SK-N-SH (cell line): Measurements from ENCODE around the gene P2RY14. TPM values are rescaled to one million over a fixed set of nuclear protein-coding genes. Genes with fewer than 3 reads are reported as not detected.

Experiments
- CTCF ChIA-PET: fragments of 300-600, 350-600 bp; formaldehyde crosslinking; extraction: SDS; loops from one replicate; lab custom pipeline; 2021; lab: Yijun Ruan, JAX
- POLR2A ChIA-PET: fragments of 350-600 bp; sonication (Branson Sonifier 250); formaldehyde crosslinking; extraction: SDS; loops from one replicate; lab custom pipeline; 2020; ENCODE audit warnings: antibody characterized with exemption, inconsistent platforms; lab: Yijun Ruan, JAX
- DNase-seq: peaks from one replicate; pipeline ENCODE4 v3.0.0; 2012
- H2AFZ ChIP-seq: fragments of 200-600 bp; sonication (generic); 2 replicates; pipeline ENCODE4 v1.8.1; 2016; ENCODE audit warnings: antibody characterized with exemption, mild to moderate bottlenecking, low read depth
- H3F3A ChIP-seq: fragments of 200-600 bp; sonication (generic); replicated peaks from 2 replicates; pipeline ENCODE3; 2016; ENCODE audit warnings: antibody characterized with exemption, mild to moderate bottlenecking; ENCODE audit not compliant: insufficient read depth
- H3K27ac ChIP-seq, 2 experiments: fragments of 200-500 bp in 1 of 2; fragments of 200-600 bp in 1 of 2; sonication (Bioruptor generic) in 1 of 2; sonication (generic), shearing (Covaris generic) in 1 of 2; 2 replicates each; pipeline versions ENCODE4 v1.5.1 to v1.6.1; 2014 to 2016; ENCODE audit warnings: low read depth in 2 of 2, inconsistent platforms in 1 of 2, low read length in 1 of 2, mild to moderate bottlenecking in 1 of 2, mixed read lengths in 1 of 2
- H3K27me3 ChIP-seq: fragments of 200-600 bp; sonication (generic), shearing (Covaris generic); 2 replicates; pipeline ENCODE4 v1.6.1; 2016; ENCODE audit warnings: mixed run types; ENCODE audit not compliant: insufficient read depth
- H3K36me3 ChIP-seq, 2 experiments: fragments of 200-500 bp in 1 of 2; fragments of 200-600 bp in 1 of 2; sonication (Bioruptor generic) in 1 of 2; sonication (generic) in 1 of 2; replicated peaks in 1 of 2; 2 replicates each; pipeline versions ENCODE3 to v1.5.1; 2014 to 2016; ENCODE audit warnings: low read length in 1 of 2, mild to moderate bottlenecking in 1 of 2; ENCODE audit not compliant: insufficient read depth in 2 of 2, control insufficient read depth in 1 of 2
- H3K4me1 ChIP-seq, 2 experiments: fragments of 200-500 bp in 1 of 2; fragments of 200-600 bp in 1 of 2; sonication (Bioruptor generic) in 1 of 2; sonication (generic), shearing (Covaris generic) in 1 of 2; 2 replicates each; pipeline versions ENCODE4 v1.5.1 to v1.6.1; 2014 to 2016; ENCODE audit warnings: low read depth in 1 of 2, low read length in 1 of 2, mixed run types in 1 of 2; ENCODE audit not compliant: insufficient read depth in 2 of 2, control insufficient read depth in 1 of 2
- H3K4me2 ChIP-seq: fragments of 200-600 bp; sonication (generic), shearing (Covaris generic); 2 replicates; pipeline ENCODE4 v1.6.1; 2017; ENCODE audit warnings: mixed run types
- H3K4me3 ChIP-seq, 2 experiments: fragments of 200-500 bp in 1 of 2; fragments of 200-600 bp in 1 of 2; sonication (Bioruptor generic) in 1 of 2; sonication (generic), shearing (Covaris generic) in 1 of 2; 2 replicates each; pipeline versions ENCODE4 v1.5.1 to v1.8.1; 2014 to 2016; ENCODE audit warnings: low read depth in 2 of 2, inconsistent platforms in 1 of 2, low read length in 1 of 2, mild to moderate bottlenecking in 1 of 2, mixed read lengths in 1 of 2, moderate library complexity in 1 of 2
- H3K79me2 ChIP-seq: fragments of 200-600 bp; sonication (generic); 2 replicates; pipeline ENCODE4 v1.8.1; 2017; ENCODE audit warnings: mild to moderate bottlenecking; ENCODE audit not compliant: insufficient read depth
- H3K9ac ChIP-seq: fragments of 200-600 bp; sonication (generic); 2 replicates; pipeline ENCODE4 v1.6.1; 2017; ENCODE audit warnings: mixed run types
- H3K9me2 ChIP-seq: fragments of 200-600 bp; sonication (generic); 2 replicates; pipeline ENCODE4 v1.6.1; 2017; ENCODE audit warnings: mixed run types
- H3K9me3 ChIP-seq: fragments of 200-600 bp; sonication (generic); 2 replicates; pipeline ENCODE4 v1.6.1; 2017; ENCODE audit warnings: mixed run types, mild to moderate bottlenecking, moderate library complexity
- H4K20me1 ChIP-seq: fragments of 200-600 bp; sonication (generic); 2 replicates; pipeline ENCODE4 v1.6.1; 2017; ENCODE audit warnings: mild to moderate bottlenecking, mixed run types; ENCODE audit not compliant: insufficient read depth
- CHD2 ChIP-seq: fragments of 150-350 bp; IDR thresholded peaks from 2 replicates; pipeline ENCODE4 v1.6.1; 2018; ENCODE audit warnings: low read length; ENCODE audit not compliant: partially characterized antibody
- CTCF ChIP-seq: fragments of 200-600 bp; sonication (generic); IDR thresholded peaks from 2 replicates; pipeline ENCODE4 v1.6.1; 2017; ENCODE audit warnings: antibody characterized with exemption, mild to moderate bottlenecking, moderate library complexity
- ELF1 ChIP-seq: IDR thresholded peaks from 2 replicates; pipeline ENCODE4 v1.4.0; 2012
- EP300 ChIP-seq, 2 experiments: IDR thresholded peaks; 2 replicates each; pipeline versions ENCODE4 v1.4.0 to v1.6.1; 2012; ENCODE audit warnings: borderline replicate concordance in 1 of 2, low read depth in 1 of 2, low read length in 1 of 2
- EZH2phosphoT487 ChIP-seq: fragments of 200-600 bp; sonication (generic); IDR thresholded peaks from 2 replicates; pipeline ENCODE4 v1.6.1; 2017; ENCODE audit warnings: low read depth, mixed run types, mild to moderate bottlenecking, antibody characterized with exemption, moderate library complexity, borderline replicate concordance
- FOSL2 ChIP-seq: IDR thresholded peaks from 2 replicates; pipeline ENCODE4 v1.4.0; 2012; ENCODE audit warnings: low read depth, mild to moderate bottlenecking, moderate library complexity, borderline replicate concordance
- GATA2 ChIP-seq: sonication (generic); formaldehyde crosslinking; IDR thresholded peaks from 2 replicates; pipeline ENCODE4 v1.5.0; 2020; ENCODE audit warnings: mild to moderate bottlenecking, missing genetic modification reagents
- IRF3 ChIP-seq: fragments of 150-350 bp; IDR thresholded peaks from 2 replicates; pipeline ENCODE4 v1.6.1; 2016; ENCODE audit warnings: mild to moderate bottlenecking, low read depth, low read length
- JUND ChIP-seq: IDR thresholded peaks from 2 replicates; pipeline ENCODE4 v1.4.0; 2012
- MAX ChIP-seq: IDR thresholded peaks from 2 replicates; pipeline ENCODE4 v1.4.0; 2012; ENCODE audit warnings: low read depth
- MXI1 ChIP-seq: IDR thresholded peaks from 2 replicates; pipeline ENCODE4 v1.6.1; 2012; ENCODE audit warnings: mild to moderate bottlenecking, low read depth, low read length, improper control_type of control experiment
- NRF1 ChIP-seq: IDR thresholded peaks from 2 replicates; pipeline ENCODE4 v1.6.1; 2012; ENCODE audit warnings: low read depth, mild to moderate bottlenecking, low read length
- PBX3 ChIP-seq: IDR thresholded peaks from 2 replicates; pipeline ENCODE4; 2012
- RCOR1 ChIP-seq: fragments of 150-350 bp; IDR thresholded peaks from 2 replicates; pipeline ENCODE4 v1.6.1; 2017; ENCODE audit warnings: antibody characterized with exemption, low read length
- RFX5 ChIP-seq: IDR thresholded peaks from 2 replicates; pipeline ENCODE4 v1.6.1; 2012; ENCODE audit warnings: mild to moderate bottlenecking, improper control_type of control experiment, low read length
- TCF12 ChIP-seq: IDR thresholded peaks from 2 replicates; pipeline ENCODE4 v1.4.0; 2012
- TEAD4 ChIP-seq: IDR thresholded peaks from 2 replicates; pipeline ENCODE4 v1.4.0; 2012; ENCODE audit warnings: mild to moderate bottlenecking, borderline replicate concordance; ENCODE audit not compliant: insufficient read depth
- WGBS: methylation state at CpG from one replicate; pipeline ENCODE4 v1.1.6; 2017; ENCODE audit warnings: low lambda C conversion rate; 5-methylcytosine and 5-hydroxymethylcytosine counted together
- polyA plus RNA-seq, 3 experiments: library from polyadenylated mRNA; depleted of rRNA; stranded (reverse); fragments of >200 nt; gene quantifications; 2 replicates each; pipeline ENCODE4 v1.2.3, GENCODE V29; 2012

The P2RY14 gene
- polyA plus RNA-seq, 1 of the 3 experiments (the other 2 are of a cell fraction): not detected

- WGBS: 48% methylated on average over 2 of the region's 2 CpGs
- H3F3A ChIP-seq: no peaks in the 10 kb centered on the region
- H2AFZ ChIP-seq: no peak overlapping the region
- no peaks in the 10 kb centered on the region; the same call in 1 of the 2 replicates for H3K27me3 ChIP-seq
- H3K4me1 ChIP-seq: peaks cover 0 to 27% of the 10 kb centered on the region in 2 experiments; a peak in 3 of 4 replicates
- H3K9me3 ChIP-seq: no peaks in the 10 kb centered on the region; the same call in 1 of the 2 replicates
- H4K20me1 ChIP-seq: no peaks in the 10 kb centered on the region
- H3K27ac ChIP-seq: peak overlapping the region; percentile 48 to 57; a peak in 3 of 4 replicates
- H3K79me2 ChIP-seq: no peaks in the 10 kb centered on the region
- H3K9ac ChIP-seq: no peak overlapping the region
- no peaks in the 10 kb centered on the region for H3K9me2 ChIP-seq
- ChIA-PET POLR2A (no interaction called here), CTCF (no interaction called here)
- no peaks in the 10 kb centered on the region for H3K36me3 ChIP-seq
- DNase-seq: no peak
- TF ChIP-seq PBX3 (no peak), TCF12 (no peak), RCOR1 (no peak), ELF1 (no peak), JUND (no peak), MAX (no peak), CHD2 (no peak), EZH2phosphoT487 (no peak), MXI1 (no peak), RFX5 (no peak)
- TF ChIP-seq, all 33 proteins: peak for 0
- H3K4me2 ChIP-seq: no peak overlapping the region; the same call in 1 of the 2 replicates
- H3K4me3 ChIP-seq: no peak overlapping the region; a peak in 1 of 4 replicates
These were observed 41.8 kb upstream of the P2RY14 start for GRCh38 chr3:151320131-151320530.

GRCh38 chr3:151319628-151320027, 41.3 kb upstream of the P2RY14 start:
- no peaks in the 10 kb centered on the region for H3K9me2 ChIP-seq
- H3K79me2 ChIP-seq: no peaks in the 10 kb centered on the region
- H4K20me1 ChIP-seq: no peaks in the 10 kb centered on the region
- no peaks in the 10 kb centered on the region for H3K36me3 ChIP-seq
- H2AFZ ChIP-seq: no peak overlapping the region
- DNase-seq: no peak
- peaks cover 0 to 27% of the 10 kb centered on the region in 2 experiments; a peak in 3 of 4 replicates for H3K4me1 ChIP-seq
- H3K27ac ChIP-seq: peak overlapping the region; percentile 48 to 57; a peak in 3 of 4 replicates
- H3K9ac ChIP-seq: no peak overlapping the region
- ChIA-PET POLR2A (no interaction called here), CTCF (no interaction called here)
- H3K4me2 ChIP-seq: no peak overlapping the region; the same call in 1 of the 2 replicates
- H3K27me3 ChIP-seq: no peaks in the 10 kb centered on the region; the same call in 1 of the 2 replicates
- WGBS: 48% methylated on average over 4 of the region's 4 CpGs
- TF ChIP-seq TEAD4: peak; percentile 16; the same call in 1 of the 2 replicates
- TF ChIP-seq RFX5: no peak
- TF ChIP-seq IRF3: no peak
- TF ChIP-seq PBX3: peak; percentile 83
- TF ChIP-seq TCF12: peak; percentile 66
- no peak for TF ChIP-seq NRF1
- TF ChIP-seq CTCF: no peak
- TF ChIP-seq FOSL2: peak; percentile 68; the same call in 1 of the 2 replicates
- TF ChIP-seq JUND: peak; percentile 74
- no peak for TF ChIP-seq GATA2 (CRISPR knock-in tag)
- TF ChIP-seq EP300 (IDR thresholded peaks at IDR 0.05; ENCODE audit: borderline replicate concordance in 1 of 2, low read depth in 1 of 2, low read length in 1 of 2): peak in 1 of 2 experiments; percentile 64; a peak in 1 of 4 replicates
- TF ChIP-seq, all 33 proteins: peak for 6
- Histone ChIP-seq H3K4me3 (no peak overlapping the region; a peak in 1 of 4 replicates), H3F3A (no peaks in the 10 kb centered on the region), H3K9me3 (no peaks in the 10 kb centered on the region; the same call in 1 of the 2 replicates)
